Spleen (tissue), 7 donors: ENCODE results near the gene PRICKLE1.

ENCODE experiments used
- CTCF ChIP-seq, 11 experiments: fragments of 200-600 bp in 7 of 11; fragments of 450-650 bp in 4 of 11; sonication (generic) in 4 of 11; IDR thresholded peaks in 8 of 11; conservative IDR thresholded peaks in 3 of 11; 1 replicate in 7 of 11; 2 replicates in 4 of 11; pipeline versions ENCODE4 v1.4.0 to v1.8.0; 2016 to 2021; ENCODE audit warnings: antibody characterized with exemption in 11 of 11, inconsistent platforms in 4 of 11, mild to moderate bottlenecking in 1 of 11
- POLR2AphosphoS5 ChIP-seq, 3 donors: sonication (generic); formaldehyde crosslinking; IDR thresholded peaks; one replicate each; pipeline ENCODE4 v1.5.1; 2017; ENCODE audit warnings: antibody characterized with exemption in 3 of 3
- donor health status: DM: no; HTN: no; CAD: no; lungs with moderate emphysema.
- donor health status: DM: no; HTN: no; CAD: no.
- donor health status: DM: no; HTN: no; CAD: no.

- TF ChIP-seq CTCF (IDR thresholded peaks at IDR 0.05 in 8 of 11, conservative IDR thresholded peaks at IDR 0.05 in 3 of 11) (no peak), POLR2AphosphoS5 (IDR thresholded peaks at IDR 0.05) (no peak)
Measured at GRCh38 chr12:42463671-42464070, 125.9 kb downstream of the PRICKLE1 start.
